Glomerular endothelial cell (primary cell): Measurements from ENCODE around the gene TAOK1. TPM values are rescaled to one million over a fixed set of nuclear protein-coding genes. Genes with fewer than 3 reads are reported as not detected.

Experiments used
- DNase-seq: peaks from one replicate; pipeline ENCODE4 v3.0.0-alpha.2; 2011; ENCODE audit warnings: low read depth, low spot score; ENCODE audit errors: extremely low read depth
- total RNA-seq: library from RNA; depleted of rRNA; stranded (reverse); fragments of >200 nt; gene quantifications from 2 replicates; pipeline ENCODE4 v1.2.3, GENCODE V29; 2015

Gene TAOK1
- total RNA-seq, 1 donor from 2014 or later = 60.1 TPM

DNA sequence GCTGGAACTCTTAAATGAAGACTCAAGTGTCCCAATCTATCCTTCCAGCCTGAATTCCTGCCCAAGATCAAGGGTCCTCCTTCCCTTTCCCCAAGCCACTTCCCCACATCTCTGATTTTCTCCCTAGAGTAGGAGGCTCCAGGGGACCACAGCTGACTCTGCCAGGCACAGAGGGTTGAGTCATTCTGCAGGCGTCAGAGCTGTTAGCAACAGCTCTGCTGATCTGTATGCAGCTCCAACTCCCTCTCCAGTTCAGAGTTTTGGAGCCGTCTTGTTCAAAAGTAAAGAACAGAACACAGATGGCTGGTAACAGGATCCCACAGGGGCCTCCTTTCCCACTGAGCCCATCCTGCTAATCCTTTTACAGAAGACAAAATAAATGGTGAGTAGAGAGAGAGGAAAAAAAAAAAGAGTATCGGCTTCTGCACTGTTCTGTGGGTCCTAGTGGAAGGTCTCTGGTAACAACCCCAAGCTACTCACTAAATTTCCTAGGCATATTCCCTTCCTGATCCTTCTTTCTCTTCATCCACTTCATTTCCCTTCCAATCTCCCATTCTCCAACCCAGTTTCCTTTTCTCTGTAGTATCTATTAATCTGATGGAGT lies 13.4 kb upstream of the TAOK1 start:
- no peak for DNase-seq

DNA sequence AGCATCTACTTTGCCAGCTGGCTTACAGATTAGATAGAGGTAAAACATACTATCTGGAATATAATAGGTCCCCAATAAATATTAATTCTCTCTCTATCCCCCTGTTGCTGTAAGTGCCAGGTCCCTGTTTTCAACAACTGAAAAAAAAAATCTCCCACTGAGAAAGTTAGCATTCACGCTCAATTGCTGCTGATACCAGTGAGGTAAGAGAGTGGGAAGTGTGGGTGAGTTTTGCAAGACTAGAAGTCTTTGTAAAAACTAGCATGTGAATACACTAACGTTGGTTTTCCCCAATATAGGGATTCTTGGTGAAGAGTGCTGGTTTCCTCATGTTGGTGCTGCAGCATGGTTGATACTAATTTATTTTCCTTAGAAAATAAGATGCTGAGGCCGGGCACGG lies 11.7 kb upstream of the TAOK1 start:
- no peak for DNase-seq

DNA sequence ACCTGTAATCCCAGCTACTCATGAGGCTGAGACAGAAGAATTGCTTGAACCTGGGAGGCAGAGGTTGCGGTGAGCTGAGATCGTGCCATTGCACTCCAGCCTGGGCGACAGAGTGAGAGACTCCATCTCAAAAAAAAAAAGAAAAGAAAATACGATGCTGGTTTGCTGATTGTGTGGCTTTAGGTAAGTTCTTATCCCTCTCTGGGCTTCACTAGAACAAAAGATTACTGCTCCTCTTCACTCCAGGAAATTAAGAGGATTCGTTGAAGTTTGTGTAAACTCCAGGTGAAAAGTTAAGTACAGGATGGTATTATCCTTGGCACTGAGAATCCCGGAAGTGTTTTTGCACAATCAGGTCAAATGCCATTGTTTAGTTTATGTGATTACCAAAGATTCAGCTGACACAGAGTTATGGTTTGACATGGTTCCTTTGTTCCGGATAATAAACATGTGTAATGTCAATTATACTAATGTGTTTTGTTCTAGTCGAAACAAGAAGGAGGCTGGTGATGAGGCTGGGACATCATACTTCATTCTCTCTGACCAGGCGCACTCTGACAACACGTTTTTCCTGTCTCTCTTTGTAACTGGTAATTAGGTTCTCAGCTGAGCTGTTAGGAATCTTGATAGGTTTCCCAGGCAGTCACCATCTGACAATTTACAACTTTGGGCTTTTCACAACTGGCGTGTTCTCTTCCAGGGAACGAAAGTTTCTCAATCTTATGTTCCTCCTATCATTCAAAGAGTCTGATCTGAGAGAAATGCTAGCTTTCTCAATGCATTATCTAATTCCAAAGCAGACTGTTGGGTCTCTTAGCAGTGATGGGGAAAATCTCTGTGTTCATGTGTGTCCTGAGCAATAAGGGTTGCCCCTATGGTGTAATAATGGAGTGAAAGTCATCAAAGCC lies 10.8 kb upstream of the TAOK1 start:
- no peak for DNase-seq

DNA sequence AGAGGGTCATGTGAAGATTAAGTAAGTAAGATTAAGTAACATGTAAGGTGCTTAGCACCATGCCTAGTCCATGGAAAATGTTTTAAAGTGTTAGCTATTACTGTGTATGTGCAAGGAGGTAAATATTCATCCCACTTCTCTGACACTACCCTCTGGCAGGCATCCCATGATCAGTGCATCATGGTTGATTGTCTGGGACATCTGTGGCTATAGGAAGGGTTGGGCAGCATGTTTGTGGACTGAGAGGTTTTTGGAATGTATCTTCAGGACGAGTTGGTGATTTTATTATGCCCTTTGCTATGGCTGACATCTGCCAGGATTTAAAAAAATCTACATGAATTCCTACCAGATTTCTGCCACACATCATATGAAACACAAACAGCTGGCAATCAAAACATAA lies 6.5 kb upstream of the TAOK1 start:
- no peak for DNase-seq

DNA sequence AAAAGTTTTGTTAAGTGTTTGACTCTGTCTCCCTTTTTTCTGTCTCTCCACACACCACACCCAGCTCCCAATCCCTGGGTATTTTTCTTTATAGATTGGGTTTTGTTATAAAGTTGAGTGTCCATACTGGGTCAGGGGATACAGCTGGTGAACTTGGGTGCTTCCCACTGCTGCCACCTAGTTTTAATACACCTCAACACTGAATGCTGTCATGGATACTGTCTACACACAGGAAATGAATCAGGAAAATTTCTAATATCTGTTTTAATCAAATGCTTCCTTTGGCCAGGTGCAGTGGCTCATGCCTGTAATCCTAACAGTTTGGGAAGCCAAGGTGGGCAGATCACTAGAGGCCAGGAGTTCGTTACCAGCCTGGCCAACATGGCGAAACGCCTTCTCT lies 5.3 kb upstream of the TAOK1 start:
- no peak for DNase-seq

DNA sequence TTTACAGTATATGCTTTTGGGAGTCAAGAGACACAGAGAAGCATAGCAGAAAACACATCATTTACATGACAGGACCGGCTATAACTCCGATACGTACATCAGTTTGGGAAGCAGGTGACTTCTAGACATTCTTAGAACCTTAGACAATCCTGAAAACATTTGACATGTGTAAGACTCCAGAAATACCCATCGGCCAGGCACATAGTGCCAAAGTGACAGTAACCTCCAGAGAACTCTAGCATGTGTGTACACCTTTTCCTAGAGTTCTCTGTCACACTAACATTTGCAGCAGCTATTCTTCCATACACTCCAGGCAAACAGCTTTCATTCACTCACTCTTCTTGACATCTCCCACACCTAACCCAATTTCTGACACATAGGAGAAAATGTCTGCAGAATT lies 3.4 kb upstream of the TAOK1 start:
- no peak for DNase-seq

DNA sequence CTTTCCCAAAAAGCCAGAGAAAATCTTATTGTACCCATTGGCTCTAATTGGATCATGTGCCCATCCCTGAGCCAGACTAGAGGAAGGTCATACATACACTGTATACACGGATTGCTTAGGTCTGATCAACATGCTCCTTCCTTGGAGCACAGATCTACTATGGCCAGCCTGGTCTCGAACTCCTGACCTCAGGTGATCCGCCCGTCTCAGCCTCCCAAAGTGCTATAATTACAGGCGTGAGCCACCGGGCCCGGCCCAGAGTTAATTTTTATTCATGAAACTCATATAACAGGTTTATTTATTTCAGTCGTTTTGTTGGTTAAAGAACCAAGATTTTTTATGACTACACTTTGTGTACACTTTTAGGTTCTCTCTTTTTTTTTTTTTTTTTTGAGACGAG lies 1.2 kb upstream of the TAOK1 start:
- DNase-seq = no peak

DNA sequence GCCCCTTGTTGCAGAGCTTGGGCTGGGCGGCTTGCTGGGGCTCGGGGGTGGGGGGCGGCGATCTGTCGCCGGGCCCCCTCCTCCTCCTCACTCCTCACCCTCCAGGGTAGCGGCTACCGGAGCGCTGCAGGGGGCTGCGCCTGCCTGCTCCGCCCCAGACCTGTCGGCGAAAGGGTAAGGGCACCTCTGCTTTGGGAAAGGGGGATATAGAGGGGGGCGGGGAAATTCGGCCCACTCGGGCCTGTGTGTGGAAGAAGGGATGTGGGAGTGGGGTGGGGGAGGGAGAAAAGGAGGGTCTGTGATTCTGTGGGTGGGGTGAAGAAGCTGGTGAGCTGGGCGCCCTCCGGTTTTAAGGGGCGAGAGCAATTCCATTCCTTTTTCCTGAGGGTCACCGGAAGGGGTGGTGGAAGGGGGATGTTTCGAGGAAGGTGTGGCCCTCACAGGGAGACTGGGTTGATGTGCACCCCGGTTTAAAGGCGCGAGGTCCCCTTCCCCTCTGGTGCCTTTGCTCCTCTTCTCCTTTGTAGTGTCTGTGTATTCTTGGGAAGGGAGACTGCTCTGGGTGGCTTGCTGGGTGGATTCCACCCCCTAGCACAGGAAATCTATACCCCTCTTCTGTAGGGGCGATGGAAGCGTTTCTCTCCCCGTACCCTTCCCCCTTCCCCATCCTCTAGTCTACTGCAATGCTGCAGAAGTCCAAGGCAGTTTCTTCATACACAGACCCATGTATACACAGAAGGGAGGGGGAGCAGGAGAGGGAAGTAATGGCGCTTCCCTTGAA lies 878 bp downstream of the TAOK1 start:
- no peak for DNase-seq

DNA sequence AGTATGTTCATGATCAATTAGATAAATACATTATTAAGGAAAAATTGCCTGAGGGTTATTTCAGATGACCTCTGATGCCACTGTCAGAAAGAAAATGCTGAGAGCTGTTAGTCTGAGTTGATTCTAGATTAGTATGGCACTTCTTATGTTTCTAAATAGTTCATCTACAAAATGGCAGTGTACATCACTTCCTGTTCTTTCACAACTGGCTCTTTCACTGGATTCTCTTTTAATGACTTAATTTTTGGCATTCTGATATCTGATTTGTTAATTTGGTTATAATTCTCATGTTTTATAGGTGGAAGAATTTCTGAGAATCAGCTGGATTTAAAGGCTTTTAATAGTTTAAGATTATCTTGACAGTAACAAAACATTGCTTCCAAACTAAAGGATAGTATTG lies 3.3 kb downstream of the TAOK1 start:
- DNase-seq = no peak

DNA sequence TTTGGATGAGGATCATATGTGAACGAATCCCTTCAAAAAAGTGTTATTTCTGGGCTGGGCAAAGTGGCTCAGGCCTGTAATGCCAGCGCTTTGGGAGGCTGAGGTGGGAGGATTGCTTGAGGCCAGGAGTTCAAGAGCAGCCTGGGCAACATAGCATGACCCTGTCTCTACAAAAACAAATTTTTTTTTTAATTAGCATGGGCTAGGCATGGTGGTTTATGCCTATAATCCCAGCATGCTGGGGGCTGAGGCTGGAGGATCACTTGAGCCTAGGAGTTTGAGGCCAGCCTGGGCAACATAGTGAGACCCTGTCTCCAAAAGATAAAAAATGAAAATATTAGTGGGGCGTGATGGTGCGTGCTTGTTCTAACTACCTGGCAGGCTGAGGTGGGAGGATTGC lies 4.6 kb downstream of the TAOK1 start:
- DNase-seq = no peak

DNA sequence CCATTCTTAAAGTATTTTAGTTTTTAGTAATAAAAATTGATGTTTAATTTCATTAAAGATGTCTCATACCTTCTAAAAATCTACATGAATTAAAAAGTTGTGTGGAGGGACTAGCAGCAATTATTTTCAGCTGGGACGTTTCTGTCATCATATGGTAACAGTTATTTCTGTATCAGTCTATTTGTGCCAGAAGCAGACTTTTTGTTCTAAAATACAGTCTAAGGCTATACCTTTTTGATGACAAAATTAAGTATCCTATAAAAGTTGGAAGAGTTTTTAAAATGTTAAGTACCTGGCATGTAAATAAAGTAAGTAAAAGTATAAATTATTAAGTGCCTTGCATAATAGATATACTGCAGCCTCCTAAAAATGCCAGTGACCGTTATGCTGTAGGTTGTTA lies 5.9 kb downstream of the TAOK1 start:
- DNase-seq = no peak

DNA sequence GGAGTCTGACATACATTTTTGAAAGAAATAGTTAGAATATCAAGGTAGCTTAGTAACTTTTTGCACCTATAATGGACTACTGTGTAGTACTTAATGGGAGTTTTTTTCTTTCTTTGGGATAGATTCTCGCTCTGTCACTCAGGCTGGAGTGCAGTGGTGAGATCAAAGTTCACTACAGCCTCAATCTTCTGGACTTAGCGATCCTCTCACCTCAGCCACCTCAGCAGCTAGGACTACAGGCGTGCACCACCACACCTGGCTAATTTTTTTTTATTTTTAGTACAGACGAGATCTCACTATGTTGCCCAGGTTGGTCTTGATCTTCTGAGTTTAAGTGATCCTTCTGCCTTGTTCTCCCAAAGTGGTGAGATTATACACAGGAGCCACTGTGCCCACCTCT lies 9.5 kb downstream of the TAOK1 start:
- no peak for DNase-seq

DNA sequence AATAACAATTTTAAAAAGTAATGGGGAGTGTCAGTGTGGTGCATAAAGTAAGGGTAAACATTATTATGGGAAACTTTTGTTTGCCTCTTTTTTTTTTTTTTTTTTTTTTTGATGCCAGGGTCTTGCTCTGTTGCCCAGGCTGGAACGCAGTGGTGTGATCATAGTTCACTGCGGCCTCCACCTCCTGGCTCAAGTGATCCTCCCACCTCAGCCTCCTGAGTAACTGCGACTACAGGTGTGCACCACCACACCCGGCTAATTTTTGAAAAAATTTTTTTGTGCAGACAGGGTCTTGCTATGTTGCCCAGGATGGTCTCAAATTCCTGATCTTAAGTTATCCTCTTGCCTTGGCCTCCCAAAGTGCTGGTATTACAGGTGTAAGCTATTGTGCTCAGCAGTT lies 10.7 kb downstream of the TAOK1 start:
- no peak for DNase-seq

DNA sequence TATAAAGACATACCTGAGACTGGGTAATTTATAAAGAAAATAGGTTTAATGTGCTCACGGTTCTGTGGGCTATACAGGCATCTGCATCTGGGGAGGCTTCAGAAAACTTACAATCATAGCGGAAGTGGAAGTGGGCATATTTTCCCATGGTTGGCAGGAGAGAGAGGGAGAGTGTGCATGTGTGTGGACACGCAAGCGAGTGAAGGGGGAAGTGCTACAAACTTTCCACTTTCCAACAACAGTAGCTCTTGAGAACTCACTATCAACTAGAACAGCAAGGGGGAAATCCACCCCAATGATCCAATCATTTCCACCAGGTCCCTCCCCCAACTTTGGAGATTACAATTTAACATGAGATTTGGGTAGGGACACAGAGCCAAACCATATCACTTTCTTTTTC lies 11.1 kb downstream of the TAOK1 start:
- no peak for DNase-seq

DNA sequence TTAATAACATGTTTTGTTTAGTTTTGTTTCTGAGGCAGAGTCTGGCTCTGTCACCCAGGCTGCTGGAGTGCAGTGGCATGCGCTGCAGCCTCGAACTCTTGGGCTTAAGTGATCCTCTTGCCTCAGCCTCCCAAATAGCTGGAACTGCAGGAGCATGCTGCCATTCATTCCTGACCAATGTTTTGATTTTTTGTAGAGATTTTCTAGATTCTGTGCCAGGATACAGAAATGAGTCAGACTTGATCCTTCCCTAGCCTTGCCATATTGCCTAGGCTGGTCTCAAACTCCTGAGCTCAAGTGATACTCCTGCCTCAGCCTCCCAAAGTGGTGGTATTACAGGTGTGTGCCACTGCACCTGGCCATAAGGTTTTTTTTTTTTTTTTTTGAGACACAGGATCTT lies 17.7 kb downstream of the TAOK1 start:
- no peak for DNase-seq

DNA sequence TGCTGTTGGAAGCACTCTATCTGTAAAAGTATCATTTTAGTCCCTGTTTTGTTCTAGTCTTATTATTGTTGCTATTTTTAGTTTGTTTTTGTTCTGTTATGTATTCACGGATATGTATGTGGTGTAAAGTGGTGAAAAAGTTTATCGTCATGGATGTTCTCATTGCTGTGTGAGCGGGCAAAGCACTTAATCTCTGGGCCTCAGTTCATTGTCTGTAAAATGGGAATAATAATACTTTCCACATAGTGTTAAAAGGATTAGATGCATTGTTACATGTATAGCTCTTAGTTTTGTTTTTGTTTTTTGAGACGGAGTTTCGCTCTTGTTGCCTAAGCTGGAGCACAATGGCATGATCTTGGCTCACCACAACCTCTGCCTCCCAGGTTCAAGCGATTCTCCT lies 19.8 kb downstream of the TAOK1 start:
- DNase-seq = no peak

DNA sequence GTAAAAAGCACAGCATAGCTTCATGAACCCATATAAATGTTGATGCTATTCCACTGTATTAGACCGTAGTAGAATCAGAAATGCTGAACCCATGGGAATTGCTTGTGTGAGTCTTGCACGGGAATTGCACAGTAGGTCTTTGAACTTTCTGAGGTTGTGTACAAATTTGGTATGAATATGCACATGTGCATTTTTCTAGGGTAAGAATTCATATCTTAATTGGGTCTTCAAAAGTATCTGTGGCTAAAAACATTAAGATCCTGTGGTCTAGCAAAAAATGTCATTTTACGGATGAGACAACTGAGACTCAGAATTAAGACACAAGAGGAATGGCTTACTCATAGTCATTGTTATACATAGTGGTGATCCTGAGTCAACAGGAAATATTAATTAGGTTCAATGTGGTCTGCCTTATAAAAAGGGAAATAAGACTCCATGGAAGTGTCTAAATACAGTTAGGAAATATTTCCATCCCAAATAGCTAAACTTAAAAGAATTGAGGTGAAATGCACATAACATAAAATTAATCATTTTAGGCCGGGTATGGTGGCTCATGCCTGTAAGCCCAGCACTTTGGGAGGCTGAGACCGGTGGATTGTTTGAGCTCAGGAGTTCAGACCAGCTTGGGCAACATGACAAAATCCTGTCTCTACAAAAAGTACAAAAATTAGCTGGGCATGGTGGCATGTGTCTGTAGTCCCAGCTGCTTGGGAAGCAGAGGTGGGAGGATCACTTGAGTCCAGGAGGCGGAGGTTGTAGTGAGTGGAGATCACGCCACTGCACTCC lies 22.8 kb downstream of the TAOK1 start:
- no peak for DNase-seq

DNA sequence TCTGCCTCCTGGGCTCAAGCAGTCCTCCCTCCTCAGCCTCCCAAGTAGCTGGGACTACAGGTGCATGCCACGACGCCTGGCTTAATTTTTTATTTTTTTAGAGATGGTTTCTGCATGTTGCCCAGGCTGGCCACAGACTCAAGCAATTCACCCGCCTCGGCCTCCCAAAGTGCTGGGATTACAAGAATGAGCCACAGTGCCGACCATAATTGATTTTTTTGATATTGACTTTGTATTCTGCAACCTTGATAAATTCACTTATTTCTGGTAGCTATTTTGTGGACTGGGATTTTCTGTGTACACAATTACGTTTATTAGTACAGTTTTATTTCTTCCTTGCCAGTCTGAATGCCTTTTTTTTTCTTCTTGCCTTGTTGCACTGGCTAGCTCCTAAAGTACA lies 30.0 kb downstream of the TAOK1 start:
- DNase-seq = no peak

DNA sequence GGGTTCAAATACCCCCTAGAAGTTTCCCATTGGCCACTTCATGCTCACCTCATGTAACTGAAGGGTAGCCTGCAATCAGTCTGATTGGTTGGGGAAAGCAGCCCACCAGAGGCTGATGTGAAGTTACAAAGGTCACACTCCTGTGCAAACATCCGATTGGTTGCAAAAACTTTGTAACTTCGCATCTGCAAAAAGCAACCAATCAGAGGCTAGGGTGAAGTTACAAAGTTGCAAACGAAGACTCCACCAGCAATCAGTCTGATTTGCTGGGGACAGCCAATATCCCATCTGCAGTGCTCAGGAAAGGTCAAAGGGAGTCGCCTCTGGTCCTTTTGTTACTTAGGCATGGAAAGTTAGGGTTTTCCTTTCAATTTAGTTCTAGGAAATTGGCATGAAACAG lies 40.1 kb downstream of the TAOK1 start:
- DNase-seq = no peak

DNA sequence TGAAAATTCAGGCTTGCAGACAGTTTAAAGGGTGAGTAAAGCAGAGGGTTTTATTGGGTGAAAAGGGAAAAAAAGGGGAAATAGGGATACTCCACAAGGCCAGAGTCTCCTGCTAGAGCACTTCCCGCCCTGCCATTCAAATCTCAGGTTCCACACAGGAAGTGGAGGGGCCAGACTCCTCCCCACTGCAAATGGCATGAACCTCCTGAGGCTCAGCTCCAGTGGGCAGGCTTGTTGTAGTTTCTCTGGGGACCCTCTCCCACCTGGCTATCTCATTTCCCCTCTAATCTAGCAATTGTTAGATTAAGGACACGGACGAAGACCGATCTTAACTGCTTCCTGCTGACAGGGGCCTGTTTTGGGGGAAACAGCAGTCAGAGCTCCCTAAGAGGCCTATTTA lies 43.4 kb downstream of the TAOK1 start:
- no peak for DNase-seq

DNA sequence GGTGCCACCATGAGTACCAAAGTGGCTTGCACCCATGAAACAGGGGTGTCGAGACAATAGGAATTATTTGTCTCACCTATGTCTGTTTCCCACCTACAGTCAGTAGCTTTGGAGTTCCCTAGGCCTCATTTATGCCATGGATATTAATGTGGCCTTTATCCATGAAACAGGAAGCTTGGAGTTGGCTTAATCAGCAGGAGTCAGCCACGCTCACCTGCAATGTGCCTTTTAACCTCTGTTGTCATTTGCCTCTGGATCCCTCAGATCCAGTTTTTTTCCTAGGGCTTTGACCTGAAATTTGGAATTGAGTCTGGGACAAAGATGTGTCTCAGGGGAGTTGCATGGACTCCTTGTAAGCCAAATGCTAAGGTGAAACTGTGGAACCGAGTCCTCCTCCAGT lies 44.4 kb downstream of the TAOK1 start:
- no peak for DNase-seq
